ENCODE measurements around the gene KSR2.

KSR2 gene

GRCh38 chr12:117855165-117855564, 113.6 kb downstream of the KSR2 start:
- DNase-seq = no peak

DNA sequence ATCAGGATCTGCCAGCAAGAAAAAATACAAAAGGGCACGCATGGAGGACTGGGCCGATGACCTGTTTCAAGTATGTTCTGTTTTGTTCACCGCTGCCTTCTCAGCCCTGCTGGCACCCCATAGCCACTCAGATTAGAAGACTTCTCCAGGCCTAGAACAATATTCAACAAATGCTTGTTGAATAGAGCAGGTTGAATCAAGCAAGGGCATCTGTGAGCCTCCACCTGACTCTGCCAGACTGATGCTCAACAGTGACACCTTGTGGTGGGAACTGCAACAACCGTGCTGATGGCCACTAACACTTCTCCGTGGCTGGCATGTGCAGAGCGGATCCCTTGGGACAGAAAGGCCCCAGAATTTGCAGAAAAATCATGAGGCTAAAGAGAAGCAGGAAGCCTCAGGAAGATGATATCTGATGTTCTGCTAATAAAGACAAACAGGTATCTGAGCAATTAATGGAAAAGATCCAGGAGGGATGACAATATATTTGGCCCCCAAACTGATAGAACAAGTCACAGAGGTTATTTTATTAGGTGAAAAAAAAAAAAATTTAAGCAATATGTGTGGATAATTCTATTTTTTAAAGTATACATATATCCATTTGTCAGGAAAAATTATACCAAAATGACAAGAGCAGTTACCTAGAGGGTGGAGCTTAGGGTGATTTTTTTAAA, 114.3 kb downstream of the KSR2 start:
- no peak for DNase-seq

DNA sequence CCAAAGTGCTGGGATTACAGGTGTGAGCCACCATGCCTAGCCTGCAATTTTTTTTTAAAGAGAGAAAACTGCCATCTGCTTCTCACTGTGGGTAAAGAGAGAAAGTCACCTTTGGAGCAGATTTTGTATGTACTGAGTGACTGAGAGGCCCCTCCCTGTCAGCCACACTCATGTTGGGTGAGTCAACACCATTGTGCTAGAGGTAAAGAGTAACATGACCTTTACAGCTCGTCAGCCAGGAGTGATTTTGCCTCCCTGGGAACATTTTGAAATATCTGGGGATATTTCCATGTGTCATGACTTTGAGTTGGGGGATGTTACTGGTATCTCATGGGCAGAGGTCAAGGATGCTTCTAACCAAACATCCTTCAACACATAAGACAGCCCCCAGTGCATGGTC, 115.2 kb downstream of the KSR2 start:
- no peak for DNase-seq

DNA sequence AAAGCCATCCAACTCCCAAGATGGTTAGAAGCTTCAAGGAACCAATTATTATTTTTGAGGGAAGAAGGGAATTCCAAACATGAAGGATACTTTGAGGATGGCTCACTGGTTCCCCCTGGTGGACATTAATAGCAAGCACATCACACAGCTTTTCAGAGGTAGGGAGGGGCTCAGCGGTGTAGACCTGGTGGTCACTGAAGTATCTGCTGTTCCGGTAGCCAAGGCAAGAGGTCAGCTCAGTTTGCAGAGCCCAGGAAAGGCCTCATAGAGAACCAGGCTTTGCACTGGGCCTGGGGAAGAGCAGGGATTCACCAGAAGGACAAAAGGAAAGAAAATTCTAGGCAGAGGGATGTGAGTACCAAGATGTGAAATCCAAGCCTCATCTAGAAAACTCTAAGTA, 118.7 kb downstream of the KSR2 start:
- DNase-seq = no peak

GRCh38 chr12:117847371-117847770, 121.4 kb downstream of the KSR2 start:
- no peak for DNase-seq

DNA sequence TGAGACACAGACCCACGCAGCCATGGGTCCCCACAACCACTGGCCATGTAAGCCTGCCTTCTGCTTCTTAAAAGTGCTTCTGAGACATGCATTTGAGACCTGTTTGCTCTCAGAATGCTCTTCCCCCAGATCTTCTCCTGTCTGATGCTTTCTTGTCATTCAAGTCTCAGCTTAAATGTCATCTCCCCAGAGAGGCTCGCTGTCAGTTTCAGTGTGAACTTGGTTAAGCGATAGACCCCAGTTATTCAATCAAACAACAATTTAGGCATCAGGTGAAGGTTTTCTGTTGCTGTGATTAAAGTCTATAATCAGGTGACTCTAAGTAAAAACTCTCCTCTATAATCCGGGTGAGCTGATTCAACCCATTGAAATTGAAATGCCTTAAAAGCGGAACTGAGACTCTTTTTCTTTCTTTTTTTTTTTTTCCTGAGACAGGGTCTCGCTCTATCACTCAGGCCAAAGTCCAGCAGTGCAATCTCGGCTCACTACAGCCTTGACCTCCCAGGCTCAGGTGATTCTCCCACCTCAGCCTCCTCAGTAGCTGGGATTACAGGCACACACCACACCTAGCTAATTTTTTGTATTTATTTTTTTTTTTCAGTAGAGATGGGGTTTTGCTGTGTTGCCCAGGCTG, 123.4 kb downstream of the KSR2 start:
- DNase-seq = no peak

- DNase-seq = no peak
Measured at GRCh38 chr12:117844114-117844830, 124.5 kb downstream of the KSR2 start.

DNA sequence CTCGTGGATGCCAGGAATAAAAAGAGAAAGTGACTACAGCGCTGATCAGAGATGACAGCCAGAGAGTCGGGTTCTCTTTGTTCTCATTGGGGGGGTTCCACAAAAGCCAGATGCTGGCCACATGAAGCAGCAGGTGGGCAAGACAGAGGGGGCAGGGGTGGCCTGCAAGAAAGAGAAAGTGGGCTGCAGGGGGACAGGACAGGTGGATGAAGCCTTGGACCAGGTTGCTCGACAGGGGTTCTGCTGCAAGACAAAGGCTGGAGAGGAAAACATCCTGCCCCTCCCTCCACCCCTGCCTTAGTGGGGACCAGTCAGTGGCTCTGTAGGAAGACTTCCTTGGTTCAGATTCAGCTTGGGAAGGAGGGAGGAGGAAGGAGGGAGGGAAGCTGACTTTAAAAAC, 126.2 kb downstream of the KSR2 start:
- DNase-seq = no peak

- DNase-seq = no peak
Measured at GRCh38 chr12:117842220-117842619, 126.6 kb downstream of the KSR2 start.

- no peak for DNase-seq
Measured at GRCh38 chr12:117837737-117838050, 131.1 kb downstream of the KSR2 start.

DNA sequence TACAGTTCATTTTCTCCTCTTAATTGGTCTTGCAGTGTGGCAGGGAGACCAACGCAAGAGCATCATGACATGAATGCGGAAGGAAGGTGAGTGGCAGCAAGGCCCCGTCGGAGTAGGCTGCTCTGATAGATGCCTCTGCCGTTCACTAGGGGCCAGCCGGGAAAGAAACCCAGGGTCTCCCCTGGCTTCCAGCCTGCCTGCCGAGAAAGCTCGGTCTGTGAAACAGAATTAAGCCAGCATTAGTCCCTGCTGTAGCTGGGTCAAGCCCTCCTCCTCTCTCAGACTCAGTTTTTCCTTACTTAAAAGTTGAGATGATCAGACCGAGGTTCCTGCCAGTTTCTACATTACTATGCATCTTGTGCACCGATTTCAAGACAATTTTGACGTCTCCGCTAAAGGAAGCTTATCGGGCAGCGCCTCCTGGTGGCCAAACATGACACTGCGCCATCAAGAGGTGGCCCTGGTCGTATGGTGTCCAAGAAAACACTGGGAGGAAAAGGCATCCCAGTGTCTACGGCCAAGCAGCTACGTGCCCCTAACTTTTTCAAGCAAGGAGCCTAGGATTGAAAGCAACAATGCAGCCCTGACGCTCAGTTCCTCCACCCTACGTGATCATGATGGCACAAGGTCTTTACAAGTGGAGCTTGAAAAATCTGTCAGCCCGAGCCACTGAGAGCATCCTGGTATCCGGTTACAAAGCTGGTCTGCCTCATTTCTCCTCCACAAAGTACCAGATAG, 131.6 kb downstream of the KSR2 start:
- DNase-seq = no peak

DNA sequence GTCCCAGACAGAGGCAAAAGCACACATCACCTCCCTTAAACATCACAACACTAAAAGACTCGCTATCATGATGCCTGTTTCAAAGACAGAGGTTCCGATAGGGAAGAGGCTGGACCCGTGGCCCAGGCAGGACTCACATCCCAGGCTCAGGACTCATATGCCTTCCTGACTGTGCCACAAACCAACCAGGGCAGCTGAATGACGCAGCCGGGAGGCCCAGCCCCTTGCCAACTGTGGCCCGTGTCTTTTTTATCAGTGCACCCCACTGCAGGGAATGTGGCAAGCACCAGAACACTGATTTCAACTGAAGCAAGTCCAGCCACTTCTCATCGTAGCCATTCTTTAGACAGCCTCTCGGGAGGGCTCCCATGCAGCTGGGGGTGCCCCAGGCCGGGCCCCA, 132.3 kb downstream of the KSR2 start:
- DNase-seq = no peak

DNA sequence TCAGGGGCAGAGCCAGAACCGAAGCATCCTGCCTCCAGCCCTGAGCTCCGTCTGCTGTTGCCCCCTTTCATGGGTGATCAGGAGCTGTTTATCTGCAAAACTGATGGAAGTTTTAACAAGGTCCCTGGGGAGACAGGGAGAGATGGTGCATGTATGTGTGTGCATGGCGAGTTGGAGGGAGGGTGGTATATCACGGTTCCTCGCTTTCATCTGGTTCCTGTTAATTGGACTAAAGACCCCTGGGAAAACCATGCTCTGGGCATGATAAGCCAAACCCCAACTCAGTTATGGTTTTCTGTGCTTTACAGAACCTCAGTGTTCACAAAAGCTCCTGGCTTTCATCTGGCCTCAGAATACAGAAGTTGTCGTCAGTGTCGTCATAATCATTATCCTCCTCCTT, 133.6 kb downstream of the KSR2 start:
- no peak for DNase-seq

DNA sequence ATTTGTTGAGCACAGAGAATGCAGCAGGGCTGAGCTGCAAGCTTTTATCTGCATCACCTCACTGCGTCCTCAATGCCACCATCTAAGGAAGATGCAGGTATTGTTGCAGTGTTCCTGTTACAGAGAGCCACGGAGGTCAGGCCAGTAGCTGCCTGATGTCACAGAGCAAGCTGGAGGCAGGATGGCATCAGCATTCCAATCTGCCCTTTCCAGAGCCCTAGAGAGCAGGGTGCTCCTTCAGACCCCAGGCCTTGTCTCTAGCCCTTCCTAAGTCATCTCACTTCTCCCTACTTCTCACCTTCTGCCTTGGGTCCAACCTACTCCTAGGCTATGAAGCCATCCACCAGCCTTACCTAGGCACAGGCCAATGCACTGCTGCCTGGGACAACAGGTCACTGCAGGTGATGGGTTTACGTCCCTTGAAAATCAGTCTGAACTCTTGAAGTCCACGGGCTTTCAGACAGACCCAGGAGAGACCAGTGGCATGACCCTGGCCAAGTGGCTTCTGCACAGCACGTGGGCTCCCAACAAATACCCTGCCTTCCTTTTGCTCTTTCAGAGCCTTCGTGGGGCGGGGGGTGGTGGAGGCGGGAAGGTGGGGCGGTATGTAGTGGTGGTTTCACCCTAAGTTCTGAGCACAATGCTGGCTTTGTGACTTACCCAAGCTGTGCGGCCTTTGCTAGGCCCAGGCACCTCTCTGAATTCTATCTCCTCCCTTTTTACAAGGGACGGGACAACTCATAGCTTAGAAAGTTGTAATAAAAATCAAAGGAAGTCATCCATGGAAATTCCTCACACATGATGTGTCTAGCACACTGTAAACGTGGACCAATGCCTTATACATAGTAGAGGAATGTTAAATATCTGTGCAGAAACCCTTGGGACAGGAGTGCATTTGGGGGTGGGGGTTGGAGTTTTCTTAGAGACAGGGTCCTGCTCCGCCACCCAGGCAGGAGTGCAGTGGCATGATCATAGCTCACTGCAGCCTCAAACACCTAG, 136.0 kb downstream of the KSR2 start:
- no peak for DNase-seq

DNA sequence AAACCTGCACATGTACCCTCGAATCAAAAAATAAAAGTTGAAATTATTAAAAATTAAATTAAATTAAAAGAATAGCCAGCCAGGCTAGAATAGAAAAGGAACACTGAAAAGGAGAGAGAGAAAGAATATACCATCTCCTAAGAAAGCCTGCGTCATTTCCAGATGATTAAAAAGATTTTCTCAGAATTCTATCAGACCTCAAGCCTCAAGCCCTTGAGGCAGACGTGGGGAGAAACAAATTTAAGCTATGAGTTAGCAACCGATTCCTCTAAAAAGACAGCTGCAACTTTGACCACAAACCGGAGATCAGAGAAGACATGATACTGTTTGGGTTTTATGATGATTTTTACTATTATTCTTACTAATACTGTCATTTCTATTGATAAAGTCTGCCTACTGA, 138.3 kb downstream of the KSR2 start:
- DNase-seq = no peak

DNA sequence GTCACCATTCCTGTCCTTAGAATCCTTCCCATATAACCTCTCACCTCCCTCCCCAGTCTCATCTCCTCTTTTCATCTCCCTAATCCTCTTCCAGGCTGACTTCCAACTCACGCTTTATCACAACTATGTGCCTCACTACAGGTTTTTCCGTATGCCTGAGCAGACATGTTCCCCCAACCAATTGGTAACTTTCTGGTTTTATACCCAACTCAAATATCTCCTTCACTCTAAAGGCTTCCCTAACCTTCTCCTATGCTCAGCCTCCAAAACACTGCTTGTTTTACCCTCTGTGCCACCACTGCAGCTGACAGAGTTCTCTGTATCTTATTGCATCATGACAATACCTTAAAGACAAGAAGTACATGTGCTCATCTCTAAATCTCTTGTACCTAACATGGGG, 139.7 kb downstream of the KSR2 start:
- DNase-seq = no peak

- DNase-seq = no peak
Measured at GRCh38 chr12:117827660-117828059, 141.1 kb downstream of the KSR2 start.

DNA sequence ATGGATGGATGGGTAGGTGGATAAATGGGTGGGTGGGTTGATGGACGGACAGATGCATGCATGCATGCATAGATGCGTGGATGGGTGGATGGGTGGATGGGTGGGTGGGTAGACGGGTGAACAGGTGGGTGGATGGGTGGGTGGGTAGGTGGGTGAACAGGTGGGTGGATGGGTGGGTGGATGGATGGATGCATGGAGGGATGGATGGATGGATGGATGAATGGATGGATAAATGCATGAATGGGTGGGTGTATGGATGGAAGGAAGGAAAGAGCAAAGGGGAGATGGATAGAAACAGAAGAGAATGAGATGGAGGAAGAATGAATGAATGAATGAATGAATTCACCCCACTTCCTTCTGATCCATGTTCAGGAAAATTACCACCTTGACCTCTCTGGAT, 143.0 kb downstream of the KSR2 start:
- DNase-seq = no peak

- no peak for DNase-seq
Measured at GRCh38 chr12:117821480-117822175, 147.2 kb downstream of the KSR2 start.

DNA sequence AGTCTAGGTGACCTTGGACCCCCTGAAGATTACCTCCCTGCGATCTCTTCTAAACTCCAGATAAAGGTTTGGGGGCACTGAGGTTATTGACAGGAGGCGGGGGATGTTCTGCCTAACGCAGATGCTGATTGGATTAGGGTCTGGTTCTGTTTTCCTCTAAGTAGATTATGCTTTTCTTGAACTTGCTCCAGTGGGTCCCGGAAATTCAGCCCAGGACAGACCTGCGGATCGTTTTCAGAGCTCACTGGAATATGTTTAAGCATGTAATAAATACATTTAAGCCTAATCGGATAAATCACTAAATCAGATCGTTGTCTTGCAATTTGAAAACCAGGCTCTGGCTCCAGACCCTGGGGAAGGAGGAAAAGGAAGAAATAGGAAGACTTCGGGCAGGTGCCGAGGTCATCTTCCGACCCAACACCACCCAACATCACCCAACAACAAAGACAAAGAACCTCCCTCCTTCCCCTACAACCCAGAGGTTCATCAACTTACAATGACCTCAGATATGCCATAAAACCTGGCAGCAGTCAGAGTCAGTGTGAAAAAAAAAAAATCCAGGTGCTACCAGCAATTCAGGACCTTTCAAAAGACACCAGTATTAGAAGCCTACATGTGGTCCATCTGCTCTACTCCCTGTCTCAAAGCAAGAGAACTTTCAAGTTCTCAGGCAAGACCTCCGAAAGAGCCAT, 148.4 kb downstream of the KSR2 start:
- DNase-seq = no peak

DNA sequence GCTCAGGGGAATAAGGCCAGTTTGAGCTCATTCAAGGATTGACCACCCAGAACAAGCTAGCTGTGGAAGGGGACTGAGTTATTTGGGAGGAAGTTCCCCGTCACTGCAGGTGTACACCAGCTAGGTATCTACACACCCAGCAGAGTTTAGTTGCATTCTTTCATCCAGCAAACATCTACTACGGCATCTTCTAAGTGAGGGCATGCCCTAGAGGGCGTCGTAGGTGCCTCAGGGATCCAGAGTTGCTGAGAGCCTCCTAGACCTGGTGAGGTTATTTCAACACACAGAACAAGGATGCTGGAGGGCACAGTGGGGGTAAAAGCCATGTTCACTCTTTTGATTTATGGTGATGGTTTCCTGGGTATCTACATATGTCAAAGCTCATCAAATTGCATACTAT, 149.6 kb downstream of the KSR2 start:
- DNase-seq = no peak
